HS-27A (cell line): ENCODE data around the gene IYD.
A peak's percentile ranks its signal among the peaks of the same experiment; 100 is the strongest.
"Not testable (repeated sequence)": the region's sequence is repeated elsewhere in the genome, so short reads cannot be mapped to it uniquely, and the experiment has no call there.

Experiments used
- DNase-seq: peaks from one replicate; pipeline ENCODE4 v3.0.0-alpha.2; 2012; ENCODE audit warnings: low read depth, missing footprints

The IYD gene

GRCh38 chr6:150352321-150353296 lies 16.2 kb upstream of the IYD start:
- DNase-seq: peak; percentile 55

- no peak for DNase-seq
Observed at GRCh38 chr6:150353445-150353844, 15.4 kb upstream of the IYD start.

- no peak for DNase-seq
Observed at GRCh38 chr6:150354754-150355571, 13.8 kb upstream of the IYD start.

- no peak for DNase-seq
Observed at GRCh38 chr6:150355932-150356331, 12.9 kb upstream of the IYD start.

DNA sequence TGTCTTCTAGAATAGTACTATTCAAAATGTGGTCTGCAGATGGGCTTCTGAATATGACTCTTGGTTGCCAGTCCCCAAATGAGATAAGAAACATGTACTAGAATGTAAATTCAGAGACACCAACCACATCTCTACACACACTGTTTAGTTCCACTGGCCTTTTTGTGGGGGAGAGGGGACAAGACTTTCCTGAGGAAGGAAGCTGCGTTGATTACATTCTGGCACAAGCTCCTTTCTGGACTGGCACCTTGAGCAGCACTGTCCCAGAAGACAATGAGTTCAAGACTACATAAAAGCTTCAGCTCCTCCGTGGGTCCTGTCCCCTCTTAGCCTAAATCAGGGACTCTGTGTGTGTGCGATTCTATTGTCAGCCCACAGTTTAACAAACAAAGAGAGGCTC lies 6.9 kb upstream of the IYD start:
- DNase-seq: no peak

- DNase-seq: no peak
Observed at GRCh38 chr6:150363733-150364132, 5.1 kb upstream of the IYD start.

- DNase-seq: no peak
Observed at GRCh38 chr6:150366118-150366778, 2.6 kb upstream of the IYD start.

DNA sequence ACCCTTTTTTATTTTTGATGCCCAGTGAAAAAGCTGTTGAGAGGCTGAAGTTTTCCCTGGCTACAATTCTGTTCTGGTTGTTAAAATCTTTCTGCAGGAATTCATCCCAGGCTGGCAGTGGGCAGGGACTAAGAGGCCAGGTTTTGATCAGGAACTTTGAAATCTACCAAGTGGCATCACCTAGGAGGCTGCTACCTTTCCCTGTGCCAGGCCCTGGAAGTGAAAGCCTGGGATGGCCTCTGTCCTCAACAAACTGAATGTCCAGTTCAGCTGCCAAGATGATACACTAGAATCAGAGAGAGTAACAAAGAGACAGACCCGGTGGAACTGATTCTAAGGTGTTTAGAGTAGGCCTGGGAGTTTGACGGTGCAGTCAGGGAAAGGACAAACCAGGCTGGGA lies 596 bp downstream of the IYD start:
- DNase-seq: no peak

DNA sequence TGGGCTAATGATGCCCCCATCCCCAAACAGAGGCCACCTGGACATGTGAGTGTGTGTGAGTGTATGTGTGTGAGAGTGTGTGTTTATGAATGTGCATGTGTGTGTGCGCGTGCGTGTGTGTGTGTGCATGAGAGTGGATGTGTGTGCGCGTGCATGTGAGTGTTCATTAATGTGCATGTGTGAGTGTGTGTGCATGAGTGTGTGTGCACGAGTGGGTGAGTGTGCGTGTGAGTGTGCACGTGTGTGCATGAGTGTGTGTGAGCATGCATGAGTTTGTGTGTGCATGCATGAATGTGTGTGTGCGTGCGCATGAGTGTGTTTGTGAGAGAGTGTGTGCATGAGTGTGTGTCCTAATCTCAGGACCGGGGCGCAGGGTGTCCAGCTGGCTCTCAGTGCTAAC lies 1.3 kb downstream of the IYD start:
- DNase-seq: no peak

GRCh38 chr6:150371356-150371755 lies 2.5 kb downstream of the IYD start:
- no peak for DNase-seq

- DNase-seq: no peak
Observed at GRCh38 chr6:150372051-150372450, 3.2 kb downstream of the IYD start.

DNA sequence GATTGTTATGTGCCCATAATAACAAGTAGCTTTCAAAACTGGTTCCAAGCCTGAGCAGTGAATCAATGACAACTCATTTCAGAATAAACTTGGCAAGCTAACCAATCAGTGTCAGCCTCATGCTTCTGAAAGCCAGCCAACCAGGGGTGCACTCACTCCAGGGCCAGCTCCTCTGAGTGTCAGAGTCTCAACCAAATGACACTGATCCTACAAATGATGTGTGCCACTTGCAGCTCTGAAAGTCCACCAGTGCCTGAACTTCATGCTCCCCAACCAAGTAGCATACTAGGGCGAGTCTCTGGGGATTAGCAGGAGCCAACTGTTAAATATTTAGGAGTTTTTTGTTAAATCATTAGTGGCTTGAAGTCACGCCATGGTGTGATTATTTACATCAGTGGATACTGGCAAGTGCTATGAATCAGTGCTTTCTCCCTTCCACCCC lies 4.5 kb downstream of the IYD start:
- no peak for DNase-seq

DNA sequence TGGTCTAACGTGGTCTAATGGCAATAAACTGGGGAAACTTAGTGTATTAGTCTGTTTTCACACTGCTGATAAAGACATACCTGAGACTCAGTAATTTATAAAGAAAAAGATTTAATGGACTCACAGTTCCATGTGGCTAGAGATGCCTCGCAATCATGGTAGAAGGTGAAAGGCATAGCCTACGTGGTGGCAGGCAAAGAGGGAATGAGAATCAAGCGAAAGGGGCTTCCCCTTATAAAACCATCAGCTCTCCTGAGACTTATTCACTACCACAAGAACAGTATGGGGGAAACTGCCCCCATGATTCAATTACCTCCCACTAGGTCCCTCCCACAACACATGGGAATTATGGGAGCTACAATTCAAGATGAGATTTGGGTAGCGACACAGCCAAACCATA lies 5.5 kb downstream of the IYD start:
- not testable (repeated sequence) for DNase-seq

DNA sequence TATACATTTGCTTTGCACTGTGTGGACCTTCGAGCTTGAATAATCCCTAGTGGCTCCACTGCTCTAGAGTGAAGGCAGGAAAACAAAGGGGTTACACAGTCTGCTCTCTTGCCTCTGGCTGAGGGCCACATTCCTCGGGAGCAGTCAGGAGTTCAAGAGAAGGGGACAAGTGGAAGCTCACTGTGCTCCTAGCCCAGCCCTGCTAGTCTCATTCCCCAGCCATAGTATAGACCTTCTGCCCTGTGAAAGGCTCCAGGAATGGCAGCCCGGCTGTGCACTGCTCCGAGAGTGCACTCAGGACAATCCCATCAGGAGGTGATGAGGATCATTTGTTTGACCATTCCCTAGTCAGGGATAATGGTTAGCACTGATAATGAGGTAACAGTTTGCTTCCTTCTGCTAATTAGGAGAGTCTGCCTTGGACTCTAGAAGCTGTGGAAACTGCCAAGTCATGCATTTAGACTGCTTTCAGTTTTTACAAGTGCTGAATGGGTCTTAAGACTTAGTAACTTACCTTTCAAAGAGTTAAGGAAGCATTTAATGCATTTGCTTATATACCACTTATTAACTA lies 8.5 kb downstream of the IYD start:
- no peak for DNase-seq

DNA sequence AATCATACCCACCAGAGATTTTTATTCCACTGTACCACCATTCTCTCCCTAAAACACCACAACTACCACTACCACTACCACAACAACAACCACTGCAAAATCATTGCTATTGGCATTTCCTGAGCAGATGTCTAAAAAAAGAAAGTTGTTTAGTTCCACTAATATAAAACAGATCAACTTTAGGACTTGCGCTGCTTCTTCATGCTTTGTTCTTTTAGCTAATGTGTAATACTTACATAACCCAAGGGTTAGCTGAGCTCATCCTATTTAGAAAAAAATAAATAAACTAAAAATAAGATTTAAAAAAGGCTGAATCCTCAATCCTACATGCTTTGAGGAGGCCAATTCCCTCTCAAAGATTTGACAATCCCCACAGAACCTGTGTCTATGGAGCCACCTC lies 11.4 kb downstream of the IYD start:
- DNase-seq: no peak

GRCh38 chr6:150382171-150382570 lies 13.4 kb downstream of the IYD start:
- DNase-seq: no peak

DNA sequence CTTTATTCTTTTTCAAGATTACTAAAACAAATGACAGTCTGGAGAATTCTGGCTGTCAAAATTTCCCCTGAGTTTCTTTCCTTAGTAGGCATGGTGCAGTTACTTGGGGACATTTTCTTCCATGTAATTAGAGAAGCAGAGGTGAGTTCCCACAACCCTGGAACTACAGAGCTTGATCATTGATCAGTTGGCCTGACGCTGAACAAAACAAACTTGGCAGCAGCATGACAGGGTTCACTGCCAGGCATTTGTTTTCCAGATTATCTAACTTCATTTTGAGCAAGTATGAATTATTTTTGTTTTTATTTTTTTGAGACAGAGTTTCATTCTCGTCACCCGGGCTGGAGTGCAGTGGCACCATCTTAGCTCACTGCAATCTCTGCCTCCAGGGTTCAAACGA lies 22.6 kb downstream of the IYD start:
- no peak for DNase-seq

DNA sequence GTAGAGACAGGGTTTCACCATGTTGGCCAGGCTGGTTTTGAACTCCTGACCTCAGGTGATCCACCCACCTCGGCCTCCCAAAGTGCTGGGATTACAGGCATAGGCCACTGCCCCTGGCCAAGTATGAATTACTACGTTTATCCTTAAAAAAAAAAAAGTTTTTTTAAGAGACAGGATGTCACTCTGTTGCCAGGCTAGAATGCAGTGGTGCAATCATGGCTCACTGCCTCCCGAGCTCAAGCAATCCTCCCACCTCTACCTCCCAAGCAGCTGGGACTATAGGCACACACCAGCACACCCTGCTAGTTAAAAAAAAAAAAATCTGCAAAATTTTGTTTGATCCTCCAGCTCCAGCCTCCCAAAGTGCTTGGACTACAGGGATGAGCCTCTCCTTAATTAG lies 23.1 kb downstream of the IYD start:
- DNase-seq: no peak

DNA sequence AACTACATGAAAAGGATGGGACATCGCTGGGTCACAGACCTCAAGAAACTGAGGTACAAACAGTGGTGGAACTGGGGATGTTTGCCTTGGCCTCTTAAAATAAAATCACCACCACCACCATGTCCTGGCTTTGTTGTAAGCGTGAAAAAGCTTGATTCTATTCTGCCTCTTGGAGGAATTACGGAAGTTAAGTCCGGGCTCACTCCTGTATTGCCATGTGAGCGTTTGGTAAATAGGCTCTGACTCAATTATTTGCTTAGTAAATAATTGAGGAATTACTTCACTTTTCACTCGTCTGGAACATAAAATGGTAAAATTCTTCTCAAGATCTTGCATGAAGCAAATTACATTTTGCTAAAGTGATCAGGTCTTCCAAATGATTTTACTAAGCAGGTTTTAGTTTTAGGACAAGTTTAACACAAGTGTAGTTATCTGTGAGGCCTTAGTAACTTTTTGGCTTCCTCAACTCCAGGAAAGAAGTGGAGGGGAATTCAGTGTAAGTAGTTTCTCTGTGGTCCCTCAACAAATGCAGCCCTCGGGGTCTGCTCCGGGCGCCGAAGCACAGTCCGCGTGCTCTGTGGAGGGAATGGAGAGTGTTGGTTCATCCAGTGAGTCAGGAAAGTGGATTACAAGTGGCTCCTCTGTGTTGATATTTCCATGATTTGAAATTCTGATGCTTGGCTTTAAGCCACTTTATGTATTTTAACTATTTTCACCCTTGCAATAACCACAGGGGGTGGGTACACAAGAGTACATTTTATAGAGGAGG lies 23.8 kb downstream of the IYD start:
- DNase-seq: no peak

DNA sequence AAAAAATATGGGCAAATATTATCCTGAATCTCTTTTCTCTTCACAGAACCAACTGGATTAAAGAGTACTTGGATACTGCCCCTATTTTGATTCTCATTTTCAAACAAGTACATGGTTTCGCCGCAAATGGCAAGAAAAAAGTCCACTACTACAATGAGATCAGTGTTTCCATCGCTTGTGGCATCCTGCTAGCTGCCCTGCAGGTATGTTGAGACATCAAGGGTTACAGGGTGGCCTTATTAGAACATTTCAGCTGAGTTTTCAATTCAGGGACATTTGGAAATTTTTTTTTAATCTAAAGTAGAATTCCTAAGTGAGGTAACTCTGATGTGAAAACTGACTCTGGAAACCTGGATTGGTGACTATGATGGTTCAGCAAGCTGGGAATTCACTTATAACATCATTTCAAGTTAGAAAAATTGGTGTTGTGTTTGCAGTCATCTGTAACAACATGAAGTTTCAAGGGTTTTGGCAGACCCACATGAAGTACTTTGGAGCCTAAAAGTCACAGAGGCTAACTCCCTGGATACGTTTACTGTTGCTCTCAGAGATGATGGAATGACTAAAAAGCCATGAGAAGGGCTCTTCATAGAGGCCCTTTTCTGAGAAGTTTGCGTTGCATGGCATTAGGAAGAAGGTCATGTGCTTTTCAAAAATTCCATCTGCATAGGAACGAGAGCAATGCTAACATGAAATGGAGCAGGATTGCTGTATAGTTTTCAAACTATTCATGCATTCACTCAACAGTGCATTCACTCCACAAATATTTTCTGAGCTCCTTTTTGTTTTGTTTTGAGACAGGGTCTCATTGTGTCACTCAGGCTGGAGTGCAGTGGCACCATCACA lies 25.5 kb downstream of the IYD start:
- DNase-seq: no peak
